Right ventricle myocardium inferior (tissue), 1 donor: ENCODE results near the gene XPNPEP1. TPM values are rescaled to one million over a fixed set of nuclear protein-coding genes. Genes with fewer than 3 reads are reported as not detected.
"Not testable (repeated sequence)": the region's sequence is repeated elsewhere in the genome, so short reads cannot be mapped to it uniquely, and the experiment has no call there.

Experiments
- ATAC-seq: fragments of 200-7000 bp; cut with Tn5 transposase; one replicate; pipeline ENCODE4 v1.9.1; 2020; ENCODE audit warnings: mild to moderate bottlenecking, moderate library complexity
- DNase-seq: peaks from one replicate; pipeline ENCODE4 v3.0.0; 2021; ENCODE audit errors: missing footprints
- intact Hi-C: fragments of 100-400 bp; cut with DNase I; formaldehyde crosslinking; loops from one replicate; pipeline ENCODE4 v1.11.0; 2022
- total RNA-seq: library from RNA; stranded (reverse); fragmentation: NEBNext Ultra II Directional; extraction: Animal tissue kit (Norgen Biotek cat#: 25700); gene quantifications from one replicate; pipeline ENCODE4 v1.2.1, GENCODE V29; 2021
- donor health status: DM: no; HTN: yes; CAD: no; lungs with severe emphysema.

XPNPEP1 gene
- total RNA-seq, 1 donor from 2014 or later, result 43.6 TPM

GRCh38 chr10:109929501-109930219, 6.3 kb upstream of the XPNPEP1 start:
- DNase-seq (no peak), ATAC-seq (no peak)
- intact Hi-C loops, result no loop called here

GRCh38 chr10:109928475-109928891, 5.2 kb upstream of the XPNPEP1 start:
- intact Hi-C loops, result no loop called here
- ATAC-seq (no peak), DNase-seq (no peak)

- DNase-seq, result no peak
- intact Hi-C loops, result no loop called here
- no peak for ATAC-seq
These were observed 3.5 kb upstream of the XPNPEP1 start for GRCh38 chr10:109926825-109927224.

GRCh38 chr10:109926061-109926745, 2.9 kb upstream of the XPNPEP1 start:
- ATAC-seq, result no peak
- no peak for DNase-seq
- intact Hi-C loops, result no loop called here

GRCh38 chr10:109924967-109925620, 1.8 kb upstream of the XPNPEP1 start:
- no peak for ATAC-seq
- intact Hi-C loops, result loop anchor here (5.0 kb wide), 1 partner anchor 82 kb away; the partner anchor contains the start of gene ADD3
- no peak for DNase-seq

GRCh38 chr10:109924087-109924486, 776 bp upstream of the XPNPEP1 start:
- intact Hi-C loops, result loop anchor here (5.0 kb wide), 1 partner anchor 83 kb away; the partner anchor contains the start of gene ADD3
- DNase-seq, result no peak
- no peak for ATAC-seq

- no peak for ATAC-seq
- intact Hi-C loops, result loop anchor here (2.0 to 5.0 kb wide), 2 partner anchors 38 to 85 kb away; partner anchors contain the start of gene ADD3
- DNase-seq, result no peak
These were observed 844 bp downstream of the XPNPEP1 start for GRCh38 chr10:109922358-109922975.

- ATAC-seq (no peak), DNase-seq (no peak)
- intact Hi-C loops, result loop anchor here (5.0 kb wide), 1 partner anchor 87 kb away; the partner anchor contains the start of gene ADD3
These were observed 3.3 kb downstream of the XPNPEP1 start for GRCh38 chr10:109920016-109920415.

- intact Hi-C loops, result no loop called here
- no peak for ATAC-seq
- no peak for DNase-seq
These were observed 4.1 kb downstream of the XPNPEP1 start for GRCh38 chr10:109919220-109919619.

- ATAC-seq, intact Hi-C loops, DNase-seq: not testable (repeated sequence)
These were observed 4.6 kb downstream of the XPNPEP1 start for GRCh38 chr10:109918707-109919106.

GRCh38 chr10:109915566-109915965, 7.7 kb downstream of the XPNPEP1 start:
- intact Hi-C loops, result no loop called here
- ATAC-seq (no peak), DNase-seq (no peak)

GRCh38 chr10:109914966-109915365, 8.3 kb downstream of the XPNPEP1 start:
- DNase-seq (no peak), ATAC-seq (no peak)
- intact Hi-C loops, result no loop called here

GRCh38 chr10:109913306-109913892, 9.9 kb downstream of the XPNPEP1 start:
- no peak for ATAC-seq
- intact Hi-C loops, result no loop called here
- DNase-seq, result no peak

- intact Hi-C loops, result no loop called here
- no peak for ATAC-seq
- no peak for DNase-seq
These were observed 10.7 kb downstream of the XPNPEP1 start for GRCh38 chr10:109912335-109913281.

GRCh38 chr10:109911903-109912302, 11.4 kb downstream of the XPNPEP1 start:
- no peak for ATAC-seq

GRCh38 chr10:109906316-109906715, 17.0 kb downstream of the XPNPEP1 start:
- no peak for ATAC-seq
- intact Hi-C loops, result no loop called here

More at GRCh38 chr10:109911903-109912302, 11.4 kb downstream of the XPNPEP1 start:
- DNase-seq, result no peak
- intact Hi-C loops, result no loop called here

GRCh38 chr10:109904397-109904796, 18.9 kb downstream of the XPNPEP1 start:
- DNase-seq (no peak), ATAC-seq (no peak)
- intact Hi-C loops, result no loop called here

More at GRCh38 chr10:109906316-109906715, 17.0 kb downstream of the XPNPEP1 start:
- no peak for DNase-seq
